Small intestine (tissue), 7 donors: ENCODE results near the gene N4BP2L1. TPM values are rescaled to one million over a fixed set of nuclear protein-coding genes. Genes with fewer than 3 reads are reported as not detected.

Experiments used
- DNase-seq, 2 donors: peaks; one replicate each; pipeline versions ENCODE4 v3.0.0 to v3.0.0-alpha.2; 2013
- FAIRE-seq: peaks from 2 replicates; lab custom pipeline; 2012; peaks lifted over from hg19 to GRCh38; lab: Jason Lieb, UNC
- H3K27ac ChIP-seq, 3 donors: one replicate each; pipeline ENCODE4 v1.5.1; 2013; ENCODE audit warnings: low read length in 2 of 3, mild to moderate bottlenecking in 2 of 3, control low read depth in 1 of 3, inconsistent platforms in 1 of 3, low read depth in 1 of 3, moderate library complexity in 1 of 3
- H3K27me3 ChIP-seq, 3 donors: one replicate each; pipeline ENCODE4 v1.6.1; 2013; ENCODE audit warnings: low read length in 3 of 3, inconsistent platforms in 1 of 3; ENCODE audit not compliant: control insufficient read depth in 3 of 3, insufficient read depth in 3 of 3
- H3K36me3 ChIP-seq, 3 donors: one replicate each; pipeline ENCODE4 v1.6.1; 2013; ENCODE audit warnings: low read length in 3 of 3, inconsistent platforms in 1 of 3, low read depth in 1 of 3, mild to moderate bottlenecking in 1 of 3, moderate library complexity in 1 of 3; ENCODE audit not compliant: control insufficient read depth in 3 of 3, insufficient read depth in 2 of 3
- H3K4me1 ChIP-seq, 3 donors: one replicate each; pipeline ENCODE4 v1.6.1; 2013; ENCODE audit warnings: low read length in 2 of 3, inconsistent platforms in 1 of 3, low read depth in 1 of 3, mild to moderate bottlenecking in 1 of 3, moderate library complexity in 1 of 3; ENCODE audit not compliant: control insufficient read depth in 3 of 3, insufficient read depth in 2 of 3
- H3K4me3 ChIP-seq, 3 donors: one replicate each; pipeline ENCODE4 v1.5.1; 2013; ENCODE audit warnings: low read length in 3 of 3, control low read depth in 1 of 3, inconsistent platforms in 1 of 3, low read depth in 1 of 3, mild to moderate bottlenecking in 1 of 3, moderate library complexity in 1 of 3
- H3K9me3 ChIP-seq, 2 donors: one replicate each; pipeline ENCODE4 v1.6.1; 2013; ENCODE audit warnings: low read depth in 1 of 2, low read length in 1 of 2; ENCODE audit not compliant: control insufficient read depth in 2 of 2, insufficient read depth in 1 of 2
- WGBS, 3 donors: extraction: QIAGEN DNeasy Blood & Tissue Kit; methylation state at CpG; one replicate each; pipeline ENCODE4 v1.1.7; 2013; 5-methylcytosine and 5-hydroxymethylcytosine counted together
- polyA plus RNA-seq, 4 donors: library from polyadenylated mRNA; stranded (reverse) in 3 of 4; unstranded in 1 of 4; fragments of 200-250 nt in 3 of 4; fragments of 120-200 nt in 1 of 4; gene quantifications; one replicate each; pipeline versions ENCODE4 v1.2.1 to v1.2.3, GENCODE V29; 2013
- donor health status: healthy with polysubstance abuse.
- donor health status: control.
- donor health status: control.
- donor health status: Bipolar disorder and iron deficiency.
- donor health status: healthy.

Gene N4BP2L1
- polyA plus RNA-seq, 4 donors = 13.8 to 20.6 (median 17.3) TPM

DNA sequence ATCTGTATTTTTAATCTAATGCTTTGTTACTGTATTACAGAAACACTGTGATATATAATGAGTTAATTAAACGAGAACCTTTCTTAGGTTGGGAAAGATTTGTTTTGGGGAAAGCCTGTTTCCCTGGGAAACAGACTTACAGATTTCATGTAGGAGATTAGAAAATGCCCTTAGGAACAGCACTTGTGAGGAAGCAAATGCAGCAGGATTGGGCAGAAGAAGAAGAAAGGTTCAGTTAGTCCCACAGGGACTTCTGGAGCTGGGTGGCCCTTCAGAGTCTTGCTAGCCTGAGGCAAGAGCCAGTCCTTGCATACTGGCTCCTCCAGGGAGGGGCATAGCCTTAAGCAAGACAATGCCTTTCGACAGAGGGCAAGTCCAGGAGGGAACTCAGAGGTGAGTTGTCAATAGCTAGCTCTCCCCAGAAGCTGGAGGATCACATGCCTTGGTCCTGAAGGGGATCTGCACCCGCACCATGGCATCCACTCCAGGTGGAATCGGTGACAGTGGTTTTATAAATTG is 36.8 kb downstream of the N4BP2L1 start:
- Histone ChIP-seq H3K4me1 (no peaks in the 10 kb centered on the region), H3K27ac (no peak overlapping the region), H3K4me3 (no peak overlapping the region), H3K9me3 (no peaks in the 10 kb centered on the region), H3K27me3 (no peaks in the 10 kb centered on the region), H3K36me3 (no peaks in the 10 kb centered on the region)
- WGBS, 3 donors = 77 to 80% (median 79%) methylated on average over 4 of the region's 4 CpGs
- DNase-seq (no peak), FAIRE-seq (no peak)

DNA sequence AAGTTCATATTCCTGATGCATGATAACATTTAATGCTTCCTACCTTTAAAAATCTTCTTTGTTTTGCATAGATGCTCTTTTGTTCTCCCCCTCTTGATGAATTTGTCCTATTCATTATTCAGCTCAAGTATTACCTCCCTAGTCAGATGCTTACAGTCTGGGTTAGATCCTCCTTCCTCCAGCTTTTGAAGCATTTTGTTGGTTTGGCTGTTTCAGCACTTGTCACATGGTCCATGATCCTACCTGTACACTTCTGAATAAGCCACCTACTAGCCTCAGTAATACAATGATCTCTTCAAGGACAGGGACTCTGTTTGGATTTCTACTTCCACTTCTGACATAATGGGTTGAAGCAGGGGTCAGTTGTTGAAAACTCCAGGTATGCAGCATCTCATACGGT is 37.4 kb downstream of the N4BP2L1 start:
- no peaks in the 10 kb centered on the region for H3K4me1 ChIP-seq
- H3K4me3 ChIP-seq = no peak overlapping the region
- H3K36me3 ChIP-seq = no peaks in the 10 kb centered on the region
- no peak overlapping the region for H3K27ac ChIP-seq
- DNase-seq = no peak
- WGBS, 3 donors = 74 to 91% (median 90%) methylated on average over 1 of the region's 1 CpG
- no peaks in the 10 kb centered on the region for H3K27me3 ChIP-seq
- H3K9me3 ChIP-seq = no peaks in the 10 kb centered on the region
- FAIRE-seq = no peak

DNA sequence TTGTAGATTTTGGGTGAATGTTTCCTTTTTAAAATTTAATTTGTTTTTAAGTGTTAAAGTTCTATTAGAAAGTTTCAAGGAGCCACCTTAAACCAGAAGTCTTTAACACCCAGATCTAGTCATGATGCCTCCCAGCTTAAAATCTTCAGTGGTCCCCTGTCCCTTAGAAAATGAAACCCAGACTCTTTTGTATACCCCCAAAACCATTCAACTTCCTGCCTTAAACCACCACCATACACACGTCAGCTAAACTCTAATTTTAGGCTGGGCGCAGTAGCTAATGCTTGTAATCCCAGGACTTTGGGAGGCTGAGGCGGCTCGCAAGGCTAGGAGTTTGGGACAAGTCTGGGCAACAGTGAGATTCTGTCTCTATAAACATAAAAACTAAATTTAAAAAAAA is 37.9 kb downstream of the N4BP2L1 start:
- 66 to 76% (median 68%) methylated on average over 4 of the region's 4 CpGs for WGBS, 3 donors
- FAIRE-seq = no peak

DNA sequence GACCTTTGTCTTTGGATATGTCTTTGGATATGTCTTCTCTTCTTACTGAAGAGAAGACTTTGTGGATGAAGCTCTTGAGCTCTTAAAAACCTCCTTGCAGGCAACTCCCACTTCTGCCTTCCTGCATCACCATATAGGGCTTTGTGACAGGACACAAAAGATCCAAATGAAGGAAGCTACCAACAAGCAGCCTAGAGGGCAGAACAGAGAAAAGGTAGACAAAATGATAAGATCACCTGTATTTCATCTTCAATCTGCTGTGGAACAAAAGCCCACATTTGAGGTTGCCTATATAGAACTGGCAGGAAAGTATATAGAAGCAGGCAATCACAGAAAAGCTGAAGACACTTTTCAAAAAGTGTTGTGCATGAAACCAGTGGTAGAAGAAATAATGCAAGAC is 42.5 kb downstream of the N4BP2L1 start:
- Histone ChIP-seq H3K27me3 (no peaks in the 10 kb centered on the region), H3K36me3 (no peaks in the 10 kb centered on the region), H3K9me3 (no peaks in the 10 kb centered on the region), H3K4me1 (no peaks in the 10 kb centered on the region), H3K27ac (no peak overlapping the region), H3K4me3 (no peak overlapping the region)
- no peak for FAIRE-seq
- DNase-seq = no peak

More for the DNA sequence above, 37.9 kb downstream of the N4BP2L1 start:
- DNase-seq = peak in 1 of 2 donors; percentile 25
- Histone ChIP-seq H3K4me1 (no peaks in the 10 kb centered on the region), H3K36me3 (no peaks in the 10 kb centered on the region), H3K9me3 (no peaks in the 10 kb centered on the region), H3K4me3 (no peak overlapping the region), H3K27me3 (no peaks in the 10 kb centered on the region), H3K27ac (peak overlapping the region in 1 of 3 donors; percentile 0)

DNA sequence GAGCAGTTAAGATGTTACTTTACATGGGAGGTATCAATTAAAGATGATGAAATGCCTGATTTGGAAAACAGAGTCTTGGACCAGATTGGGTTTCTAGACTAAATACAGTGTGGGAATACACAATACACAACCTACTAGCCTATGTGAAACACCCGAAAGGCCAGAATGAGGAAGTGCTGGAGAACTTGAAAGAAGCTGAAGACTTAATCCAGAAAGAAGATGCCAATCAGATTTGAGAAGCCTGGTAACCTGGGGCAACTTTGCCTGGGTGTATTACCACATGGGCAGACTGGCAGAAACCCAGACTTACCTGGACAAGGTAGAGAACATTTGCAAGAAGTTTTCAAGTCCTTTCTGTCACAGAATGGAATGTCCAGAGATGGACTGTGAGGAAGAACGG is 43.2 kb downstream of the N4BP2L1 start:
- no peak overlapping the region for H3K27ac ChIP-seq
- H3K27me3 ChIP-seq = no peaks in the 10 kb centered on the region
- H3K36me3 ChIP-seq = no peaks in the 10 kb centered on the region
- no peak for FAIRE-seq
- H3K4me3 ChIP-seq = no peak overlapping the region
- DNase-seq = no peak
- WGBS, 3 donors = 86 to 91% (median 88%) methylated on average over 2 of the region's 2 CpGs
- H3K4me1 ChIP-seq = no peaks in the 10 kb centered on the region
- no peaks in the 10 kb centered on the region for H3K9me3 ChIP-seq

DNA sequence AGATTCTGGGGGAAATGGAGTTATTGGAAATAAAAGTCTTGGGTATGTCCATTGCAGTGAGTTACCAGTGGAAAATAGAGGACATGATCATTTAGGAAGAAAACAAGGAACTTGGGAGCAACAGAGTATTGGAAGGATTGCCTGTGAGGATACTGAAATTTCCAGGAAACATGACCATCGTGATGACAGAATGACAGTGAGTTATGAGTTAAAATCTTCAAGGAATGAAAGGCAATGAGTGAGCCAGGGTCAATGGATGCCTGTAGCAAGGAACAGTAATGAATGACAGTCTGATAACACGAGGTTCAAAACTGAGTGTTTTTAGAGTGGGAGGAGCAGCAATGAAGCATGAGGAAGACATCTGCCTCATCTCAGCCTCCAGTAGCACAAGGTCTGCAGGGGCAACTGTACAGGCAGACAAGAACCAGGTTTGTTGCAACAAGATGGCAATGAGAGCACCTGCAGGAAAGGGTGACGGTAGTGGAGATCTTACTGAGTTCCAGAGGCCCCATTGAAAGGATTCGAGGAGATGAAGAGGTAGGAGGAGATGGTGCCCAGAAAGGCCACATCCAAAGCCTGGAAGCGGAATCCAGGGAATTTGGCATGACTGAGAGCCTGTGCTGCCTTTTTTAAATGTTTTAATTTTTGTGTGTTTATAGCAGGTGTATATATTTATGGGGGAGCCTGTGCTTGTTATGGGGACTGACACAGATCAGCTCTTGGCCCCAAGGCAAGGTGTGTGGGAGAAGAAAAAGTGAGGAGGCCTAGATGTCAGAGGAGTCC is 43.9 kb downstream of the N4BP2L1 start:
- Histone ChIP-seq H3K4me1 (no peaks in the 10 kb centered on the region), H3K9me3 (no peaks in the 10 kb centered on the region), H3K27me3 (no peaks in the 10 kb centered on the region), H3K4me3 (no peak overlapping the region), H3K27ac (no peak overlapping the region), H3K36me3 (no peaks in the 10 kb centered on the region)
- 81 to 85% (median 83%) methylated on average over 5 of the region's 5 CpGs for WGBS, 3 donors
- FAIRE-seq (no peak), DNase-seq (no peak)

DNA sequence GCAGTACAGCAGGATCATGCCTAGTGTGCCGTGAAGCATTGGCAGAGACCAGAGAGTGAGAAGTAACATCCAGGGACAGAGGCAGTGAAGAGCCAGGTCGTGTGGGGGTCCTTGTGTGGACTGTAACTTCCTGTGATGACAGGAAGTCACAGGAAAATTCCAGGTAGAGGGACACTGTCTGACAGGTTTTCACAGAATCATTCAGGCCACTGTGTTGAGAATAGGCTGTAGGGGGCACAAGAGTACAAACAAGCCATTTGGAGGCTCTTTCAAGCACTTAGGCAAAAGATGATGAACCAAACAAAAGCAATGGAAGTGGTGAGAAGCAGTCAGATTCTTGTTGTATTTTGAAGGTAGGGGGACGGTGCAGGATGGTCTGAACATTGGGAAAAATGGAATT is 46.4 kb downstream of the N4BP2L1 start:
- H3K27ac ChIP-seq = no peak overlapping the region
- H3K4me1 ChIP-seq = no peaks in the 10 kb centered on the region
- H3K9me3 ChIP-seq = no peaks in the 10 kb centered on the region
- DNase-seq (peak; percentile 48 to 62), FAIRE-seq (no peak)
- WGBS, 3 donors = 68 to 71% (median 68%) methylated on average over 3 of the region's 3 CpGs
- no peak overlapping the region for H3K4me3 ChIP-seq
- H3K36me3 ChIP-seq = no peaks in the 10 kb centered on the region
- H3K27me3 ChIP-seq = no peaks in the 10 kb centered on the region

DNA sequence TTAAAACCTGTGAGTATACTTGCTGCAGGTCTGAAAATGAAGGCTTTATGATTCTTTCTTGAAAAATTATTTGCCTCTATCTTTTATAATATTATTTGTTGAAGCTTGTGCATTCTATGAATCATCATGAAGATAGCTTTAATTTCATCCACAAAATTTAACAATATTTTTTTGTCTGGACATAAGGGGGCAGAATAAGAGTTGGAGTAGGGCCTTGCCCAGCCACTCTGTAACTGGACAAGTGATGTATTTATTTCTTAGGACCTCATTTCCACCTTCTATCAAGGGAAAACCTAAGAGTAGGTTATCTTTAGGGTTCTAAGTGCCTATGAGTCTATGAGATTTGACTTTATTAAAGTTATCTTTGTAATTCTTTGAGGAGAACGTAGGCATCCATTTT is 49.9 kb downstream of the N4BP2L1 start:
- H3K4me1 ChIP-seq = no peaks in the 10 kb centered on the region
- H3K9me3 ChIP-seq = peaks cover 0 to 6% of the 10 kb centered on the region in 2 donors
- H3K27ac ChIP-seq = no peak overlapping the region
- 89 to 98% (median 94%) methylated on average over 1 of the region's 1 CpG for WGBS, 3 donors
- H3K27me3 ChIP-seq = no peaks in the 10 kb centered on the region
- H3K36me3 ChIP-seq = peaks cover 0 to 6% (median 0%) of the 10 kb centered on the region in 3 donors
- H3K4me3 ChIP-seq = no peak overlapping the region
- no peak for DNase-seq
- FAIRE-seq = no peak
